ACC112 (cell line): ENCODE results near the gene SOCS1.
A peak's percentile ranks its signal among the peaks of the same experiment; 100 is the strongest.

Experiments
- H2AFZ ChIP-seq: fragments of 200-600 bp; sonication (generic); one replicate; pipeline ENCODE4 v1.6.0; 2017; ENCODE audit warnings: antibody characterized with exemption, low read length; ENCODE audit not compliant: unreplicated experiment
- H3K27ac ChIP-seq: fragments of 200-600 bp; sonication (generic); 2 replicates; pipeline ENCODE4 v1.5.1; 2014; ENCODE audit warnings: low read depth, mild to moderate bottlenecking, antibody characterized with exemption, low read length, moderate library complexity
- H3K27me3 ChIP-seq: fragments of 200-600 bp; sonication (generic); 2 replicates; pipeline ENCODE4 v1.6.1; 2014; ENCODE audit warnings: mild to moderate bottlenecking, antibody characterized with exemption, low read length, moderate library complexity, mixed read lengths; ENCODE audit not compliant: insufficient read depth
- H3K36me3 ChIP-seq: fragments of 200-600 bp; sonication (generic); 2 replicates; pipeline ENCODE4 v1.6.1; 2016; ENCODE audit warnings: mild to moderate bottlenecking, antibody characterized with exemption, low read length, moderate library complexity, mixed read lengths; ENCODE audit not compliant: insufficient read depth
- H3K4me1 ChIP-seq: fragments of 200-600 bp; sonication (generic); one replicate; pipeline ENCODE4 v1.6.1; 2016; ENCODE audit warnings: low read length, mixed read lengths; ENCODE audit not compliant: insufficient read depth, unreplicated experiment, control insufficient read depth
- H3K4me3 ChIP-seq: fragments of 200-600 bp; sonication (generic); 2 replicates; pipeline ENCODE4 v1.5.1; 2014; ENCODE audit warnings: mild to moderate bottlenecking, low read depth, low read length
- H3K79me2 ChIP-seq: fragments of 200-600 bp; sonication (generic); one replicate; pipeline ENCODE4 v1.6.0; 2016; ENCODE audit warnings: low read length; ENCODE audit not compliant: control insufficient read depth, unreplicated experiment, insufficient read depth

The SOCS1 gene

GRCh38 chr16:11258553-11259492, 2.8 kb upstream of the SOCS1 start:
- Histone ChIP-seq H3K4me1 (peaks cover 16% of the 10 kb centered on the region), H2AFZ (peak overlapping the region; percentile 21), H3K79me2 (peaks cover 6% of the 10 kb centered on the region), H3K27ac (no peak overlapping the region), H3K27me3 (no peaks in the 10 kb centered on the region), H3K4me3 (peak overlapping the region; percentile 55), H3K36me3 (no peaks in the 10 kb centered on the region)

- Histone ChIP-seq H3K36me3 (no peaks in the 10 kb centered on the region), H3K4me1 (peaks cover 25% of the 10 kb centered on the region), H2AFZ (peak overlapping the region; percentile 41), H3K4me3 (peak overlapping the region; percentile 87), H3K27ac (peak overlapping the region; percentile 80; the same call in 1 of the 2 replicates), H3K79me2 (peaks cover 6% of the 10 kb centered on the region), H3K27me3 (no peaks in the 10 kb centered on the region)
Observed at GRCh38 chr16:11257131-11257938, 1.3 kb upstream of the SOCS1 start.

DNA sequence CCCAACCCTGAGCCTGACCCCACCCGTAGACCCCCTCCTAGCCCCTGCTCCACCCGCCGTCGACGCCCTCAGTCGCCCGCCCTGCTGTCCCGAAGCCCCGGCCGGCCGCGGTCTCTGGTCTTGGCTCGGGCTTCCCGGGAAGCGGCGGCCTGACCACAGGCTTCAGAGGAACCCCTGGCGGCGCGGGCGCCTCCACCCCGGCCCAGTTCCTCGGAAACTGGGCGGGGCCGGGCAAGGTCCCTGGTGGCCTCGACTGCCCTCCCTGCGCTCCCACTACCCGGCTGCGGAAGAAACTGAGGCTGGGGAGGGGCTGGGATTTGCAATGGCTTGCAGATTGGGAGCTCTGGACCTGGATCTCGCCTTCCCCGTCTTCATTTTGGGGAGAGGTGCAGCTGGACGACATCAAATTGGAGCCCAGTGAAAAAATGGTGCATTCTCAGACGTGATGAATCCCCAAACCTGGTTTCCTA, 692 bp upstream of the SOCS1 start:
- no peaks in the 10 kb centered on the region for H3K27me3 ChIP-seq
- H3K4me1 ChIP-seq, result peaks cover 25% of the 10 kb centered on the region
- peak overlapping the region; percentile 87 for H3K4me3 ChIP-seq
- H3K79me2 ChIP-seq, result peaks cover 6% of the 10 kb centered on the region
- no peaks in the 10 kb centered on the region for H3K36me3 ChIP-seq
- peak overlapping the region; percentile 80 for H3K27ac ChIP-seq
- H2AFZ ChIP-seq, result peak overlapping the region; percentile 41

GRCh38 chr16:11254913-11255736, 879 bp downstream of the SOCS1 start:
- peak overlapping the region; percentile 5 for H2AFZ ChIP-seq

GRCh38 chr16:11253995-11254912, 1.8 kb downstream of the SOCS1 start:
- Histone ChIP-seq H3K27ac (no peak overlapping the region), H2AFZ (no peak overlapping the region), H3K27me3 (no peaks in the 10 kb centered on the region), H3K36me3 (no peaks in the 10 kb centered on the region), H3K4me1 (peaks cover 24% of the 10 kb centered on the region), H3K4me3 (peak overlapping the region; percentile 87), H3K79me2 (peaks cover 6% of the 10 kb centered on the region)

More at GRCh38 chr16:11254913-11255736, 879 bp downstream of the SOCS1 start:
- Histone ChIP-seq H3K36me3 (no peaks in the 10 kb centered on the region), H3K27me3 (no peaks in the 10 kb centered on the region), H3K4me3 (peak overlapping the region; percentile 87), H3K79me2 (peaks cover 6% of the 10 kb centered on the region), H3K4me1 (peaks cover 25% of the 10 kb centered on the region), H3K27ac (no peak overlapping the region)

DNA sequence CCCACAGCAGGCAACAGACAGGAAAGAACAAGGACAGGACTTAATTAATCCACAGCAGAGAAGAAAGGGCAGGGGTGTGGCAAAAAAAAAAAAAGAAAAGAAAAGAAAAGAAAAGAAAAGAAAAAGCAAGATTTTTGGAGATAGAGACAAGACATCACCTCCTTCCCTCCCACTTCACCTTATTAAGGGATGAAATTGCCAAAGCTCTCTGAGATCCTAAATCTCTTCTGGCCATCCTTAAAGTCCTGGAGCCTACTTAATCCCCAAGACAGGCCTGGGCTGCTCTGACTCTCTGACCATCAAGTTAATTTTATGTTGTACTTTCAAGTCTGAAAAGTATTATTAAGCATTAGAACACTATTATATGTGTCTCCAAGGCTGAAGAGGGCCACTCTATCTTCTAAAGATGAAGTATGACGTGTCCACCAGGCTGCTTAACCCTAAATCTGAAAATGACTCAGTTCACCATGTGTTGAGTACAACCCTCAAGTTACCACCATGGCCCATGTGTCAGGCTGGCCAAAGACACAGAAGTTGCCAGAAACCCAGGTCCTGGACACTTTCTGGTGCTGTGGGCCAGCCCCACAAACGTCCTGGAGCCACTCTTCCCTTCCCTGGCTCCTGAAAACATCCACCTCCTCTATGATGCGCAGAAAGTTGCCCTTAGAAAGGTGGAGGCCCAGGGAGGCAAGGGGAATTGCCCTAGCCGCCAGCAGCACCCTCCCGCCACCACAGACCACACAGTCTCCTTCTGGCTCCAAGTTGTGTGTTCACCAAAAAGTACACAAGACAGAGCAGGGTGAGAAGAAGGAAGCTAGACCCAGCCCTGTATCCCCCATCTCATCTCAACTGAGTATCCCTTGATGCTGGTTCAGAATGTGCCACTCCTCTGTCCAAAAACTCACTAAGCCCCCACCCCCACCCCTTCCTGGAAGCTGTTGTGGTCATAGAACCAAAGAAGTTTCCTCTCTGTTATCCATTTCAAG, 2.7 kb downstream of the SOCS1 start:
- H3K4me3 ChIP-seq, result peak overlapping the region; percentile 17; the same call in 1 of the 2 replicates
- peaks cover 18% of the 10 kb centered on the region for H3K4me1 ChIP-seq
- H3K27ac ChIP-seq, result no peak overlapping the region
- no peaks in the 10 kb centered on the region for H3K27me3 ChIP-seq
- no peak overlapping the region for H2AFZ ChIP-seq
- no peaks in the 10 kb centered on the region for H3K36me3 ChIP-seq
- peaks cover 6% of the 10 kb centered on the region for H3K79me2 ChIP-seq

DNA sequence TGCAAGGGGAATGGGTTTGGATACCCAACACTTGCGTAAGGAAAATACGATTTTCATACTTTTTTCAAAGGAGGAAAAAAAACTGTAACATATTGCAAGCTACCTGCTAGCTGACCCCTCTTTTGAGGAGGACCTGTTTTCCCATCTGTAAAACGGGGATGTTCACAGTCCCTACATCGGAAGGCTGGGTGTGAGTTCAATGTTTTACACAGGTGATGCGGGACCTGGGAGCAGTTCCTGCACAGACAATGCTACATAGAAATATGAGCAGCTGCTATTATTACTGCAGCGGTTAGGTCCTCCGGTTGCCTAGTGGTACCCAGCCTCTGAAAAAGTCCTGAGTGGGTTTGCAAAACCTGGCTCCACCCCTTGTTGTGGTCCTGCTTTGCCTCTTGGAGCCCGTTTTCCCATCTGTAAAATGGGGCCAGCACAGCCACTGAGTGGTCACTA, 3.5 kb downstream of the SOCS1 start:
- H3K4me1 ChIP-seq, result peaks cover 16% of the 10 kb centered on the region
- H2AFZ ChIP-seq, result no peak overlapping the region
- H3K79me2 ChIP-seq, result peaks cover 6% of the 10 kb centered on the region

GRCh38 chr16:11251525-11252481, 4.2 kb downstream of the SOCS1 start:
- peaks cover 6% of the 10 kb centered on the region for H3K79me2 ChIP-seq
- H3K36me3 ChIP-seq, result no peaks in the 10 kb centered on the region
- H3K4me3 ChIP-seq, result no peak overlapping the region
- H3K27me3 ChIP-seq, result no peaks in the 10 kb centered on the region
- H2AFZ ChIP-seq, result no peak overlapping the region
- no peak overlapping the region for H3K27ac ChIP-seq
- H3K4me1 ChIP-seq, result peaks cover 15% of the 10 kb centered on the region

More for the DNA sequence above, 3.5 kb downstream of the SOCS1 start:
- no peak overlapping the region for H3K4me3 ChIP-seq
- H3K27me3 ChIP-seq, result no peaks in the 10 kb centered on the region
- H3K36me3 ChIP-seq, result no peaks in the 10 kb centered on the region
- no peak overlapping the region for H3K27ac ChIP-seq
